ENCODE measurements around the gene RIOK3. TPM values are rescaled to one million over a fixed set of nuclear protein-coding genes. Genes with fewer than 3 reads are reported as not detected.

RIOK3 gene
- total RNA-seq, 2 experiments from 2014 or later = 74.7 to 81.3 TPM

DNA sequence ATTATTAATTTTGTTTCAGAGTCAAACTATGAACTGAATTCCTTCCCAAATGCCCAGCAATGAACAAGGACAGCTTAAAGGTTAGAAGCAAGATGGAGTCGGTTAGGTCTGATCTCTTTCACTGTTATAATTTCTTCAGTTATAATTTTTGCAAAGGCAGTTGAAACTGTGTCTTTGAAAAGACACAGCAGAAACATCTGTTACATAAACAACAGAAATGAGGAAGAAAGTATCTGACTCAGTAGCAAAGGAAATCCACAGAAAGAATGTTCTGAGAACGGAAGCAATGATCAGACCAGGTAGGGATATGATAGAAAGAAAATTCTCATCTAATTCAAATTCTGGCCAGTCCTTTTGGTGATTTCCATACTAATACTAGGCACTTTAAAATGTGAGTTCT is 45.0 kb downstream of the RIOK3 start:
- ATAC-seq (no peak), DNase-seq (no peak)
- no peaks in the 10 kb centered on the region for H3K27me3 Mint-ChIP-seq
- no peak overlapping the region for H3K4me3 Mint-ChIP-seq
- TF ChIP-seq, protein P1, sequence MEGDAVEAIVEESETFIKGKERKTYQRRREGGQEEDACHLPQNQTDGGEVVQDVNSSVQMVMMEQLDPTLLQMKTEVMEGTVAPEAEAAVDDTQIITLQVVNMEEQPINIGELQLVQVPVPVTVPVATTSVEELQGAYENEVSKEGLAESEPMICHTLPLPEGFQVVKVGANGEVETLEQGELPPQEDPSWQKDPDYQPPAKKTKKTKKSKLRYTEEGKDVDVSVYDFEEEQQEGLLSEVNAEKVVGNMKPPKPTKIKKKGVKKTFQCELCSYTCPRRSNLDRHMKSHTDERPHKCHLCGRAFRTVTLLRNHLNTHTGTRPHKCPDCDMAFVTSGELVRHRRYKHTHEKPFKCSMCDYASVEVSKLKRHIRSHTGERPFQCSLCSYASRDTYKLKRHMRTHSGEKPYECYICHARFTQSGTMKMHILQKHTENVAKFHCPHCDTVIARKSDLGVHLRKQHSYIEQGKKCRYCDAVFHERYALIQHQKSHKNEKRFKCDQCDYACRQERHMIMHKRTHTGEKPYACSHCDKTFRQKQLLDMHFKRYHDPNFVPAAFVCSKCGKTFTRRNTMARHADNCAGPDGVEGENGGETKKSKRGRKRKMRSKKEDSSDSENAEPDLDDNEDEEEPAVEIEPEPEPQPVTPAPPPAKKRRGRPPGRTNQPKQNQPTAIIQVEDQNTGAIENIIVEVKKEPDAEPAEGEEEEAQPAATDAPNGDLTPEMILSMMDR (IDR thresholded peaks at IDR 0.05) = no peak
- H3K36me3 Mint-ChIP-seq (ENCODE audit: low read depth) = no peaks in the 10 kb centered on the region
- H3K4me1 Mint-ChIP-seq (ENCODE audit: low read depth) = peaks cover 20% of the 10 kb centered on the region
- ChIA-PET CTCF (interaction anchor here (0.6 to 6.8 kb wide), 41 partner anchors 8 to 561 kb away, joined by 3 to 51 read pairs (median 4); partner anchors contain the start of genes NPC1 and RIOK3), POLR2A (no interaction called here)
- intact Hi-C loops (cut with micrococcal nuclease) = no loop called here
- no peak overlapping the region for H3K27ac Mint-ChIP-seq
- H3K9me3 Mint-ChIP-seq = no peaks in the 10 kb centered on the region

DNA sequence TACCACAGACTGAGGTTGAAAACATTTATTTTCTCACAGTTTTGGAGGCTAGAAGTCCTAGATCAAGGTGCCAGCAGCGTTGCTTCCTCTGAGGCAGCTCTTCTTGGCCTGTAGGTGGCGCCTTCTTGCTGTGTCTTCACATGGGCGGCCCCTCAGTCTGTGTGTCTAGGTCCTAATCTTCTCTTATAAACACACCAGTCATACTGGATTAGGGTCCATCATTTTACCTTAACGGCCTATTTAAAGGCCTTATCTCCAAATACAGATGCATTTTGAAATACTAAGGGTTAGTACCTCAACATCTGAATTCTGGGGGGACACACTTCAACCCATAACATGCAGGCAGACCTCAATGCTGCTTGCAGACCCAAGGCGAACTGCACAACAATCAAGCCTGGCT is 45.8 kb downstream of the RIOK3 start:
- peak; percentile 57 for ATAC-seq

DNA sequence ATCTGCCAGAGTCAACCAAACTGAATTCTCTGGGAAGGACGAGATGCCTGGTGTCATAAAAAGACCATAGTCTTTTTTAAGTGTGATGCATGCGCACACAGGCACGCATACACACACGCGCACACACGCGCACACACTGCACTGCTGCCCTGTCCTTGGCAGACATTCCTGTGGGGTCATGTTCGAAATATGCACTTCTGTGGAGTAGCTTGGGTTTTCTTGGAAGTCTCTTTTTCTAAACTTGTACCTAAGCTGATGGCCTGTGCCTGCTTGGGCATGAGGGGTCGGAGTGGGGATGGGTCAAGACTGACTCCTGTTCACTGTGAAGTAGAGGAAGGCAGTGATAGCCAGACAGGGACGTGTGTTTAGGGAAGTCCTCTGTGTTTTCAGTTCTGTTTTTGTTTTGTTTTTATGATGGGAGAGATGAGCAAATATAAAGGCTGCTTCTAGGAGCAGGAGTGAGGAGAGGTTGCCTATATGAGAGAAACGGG is 46.2 kb downstream of the RIOK3 start:
- Mint-ChIP-seq H3K27me3 (no peaks in the 10 kb centered on the region), H3K4me1 (ENCODE audit: low read depth) (peaks cover 22% of the 10 kb centered on the region), H3K4me3 (no peak overlapping the region), H3K9me3 (no peaks in the 10 kb centered on the region), H3K27ac (no peak overlapping the region), H3K36me3 (ENCODE audit: low read depth) (peaks cover 2% of the 10 kb centered on the region)
- TF ChIP-seq, protein P1 (IDR thresholded peaks at IDR 0.05) = no peak
- no peak for DNase-seq
- ATAC-seq = no peak
- ChIA-PET POLR2A (no interaction called here), CTCF (interaction anchor here (0.9 to 6.8 kb wide), 17 partner anchors 12 to 203 kb away, joined by 3 to 51 read pairs (median 6); partner anchors contain the start of gene RIOK3)
- intact Hi-C loops (cut with micrococcal nuclease) = no loop called here

More for the DNA sequence above, 45.8 kb downstream of the RIOK3 start:
- Mint-ChIP-seq H3K4me1 (ENCODE audit: low read depth) (peaks cover 20% of the 10 kb centered on the region), H3K27me3 (no peaks in the 10 kb centered on the region), H3K4me3 (no peak overlapping the region), H3K36me3 (ENCODE audit: low read depth) (peaks cover 1% of the 10 kb centered on the region), H3K9me3 (no peaks in the 10 kb centered on the region), H3K27ac (no peak overlapping the region)
- POLR2A ChIA-PET = no interaction called here
- TF ChIP-seq, protein P1 (IDR thresholded peaks at IDR 0.05) = peak; percentile 71
- peak; percentile 87 for DNase-seq
- intact Hi-C loops (cut with micrococcal nuclease) = no loop called here
- CTCF ChIA-PET = interaction anchor here (0.6 to 6.8 kb wide), 40 partner anchors 8 to 561 kb away, joined by 3 to 51 read pairs (median 4); partner anchors contain the start of genes NPC1 and RIOK3

- Mint-ChIP-seq H3K27ac (no peak overlapping the region), H3K4me3 (no peak overlapping the region), H3K36me3 (ENCODE audit: low read depth) (peaks cover 11% of the 10 kb centered on the region), H3K4me1 (ENCODE audit: low read depth) (peaks cover 36% of the 10 kb centered on the region), H3K9me3 (no peaks in the 10 kb centered on the region), H3K27me3 (no peaks in the 10 kb centered on the region)
- DNase-seq (no peak), ATAC-seq (no peak)
- intact Hi-C loops (cut with micrococcal nuclease) = loop anchor here (5.0 kb wide), 1 partner anchor 86 kb away; the partner anchor contains the start of gene NPC1
- TF ChIP-seq, protein P1 (IDR thresholded peaks at IDR 0.05) = no peak
- POLR2A ChIA-PET = interaction anchor here (0.8 to 1.3 kb wide), 3 partner anchors 8 to 84 kb away, joined by 3 to 7 read pairs (median 4); partner anchors contain the start of gene NPC1
- CTCF ChIA-PET = interaction anchor here (0.7 to 6.8 kb wide), 5 partner anchors 10 to 201 kb away, joined by 3 to 44 read pairs (median 5); no protein-coding TSS in a partner anchor
These were observed 48.5 kb downstream of the RIOK3 start for GRCh38 chr18:23501626-23502025.

- Mint-ChIP-seq H3K4me1 (ENCODE audit: low read depth) (peaks cover 41% of the 10 kb centered on the region), H3K4me3 (peak overlapping the region; percentile 97), H3K27me3 (no peaks in the 10 kb centered on the region), H3K36me3 (ENCODE audit: low read depth) (peaks cover 11% of the 10 kb centered on the region), H3K9me3 (no peaks in the 10 kb centered on the region), H3K27ac (peak overlapping the region; percentile 89)
- TF ChIP-seq, protein P1 (IDR thresholded peaks at IDR 0.05) = no peak
- intact Hi-C loops (cut with micrococcal nuclease) = loop anchor here (5.0 kb wide), 1 partner anchor 85 kb away; the partner anchor contains the start of gene NPC1
- DNase-seq (no peak), ATAC-seq (no peak)
- CTCF ChIA-PET = interaction anchor here (1.5 to 6.8 kb wide), 3 partner anchors 11 to 14 kb away, joined by 5 to 44 read pairs (median 5); no protein-coding TSS in a partner anchor
- POLR2A ChIA-PET = interaction anchor here (0.6 to 3.5 kb wide), 7 partner anchors 9 to 365 kb away, joined by 3 to 11 read pairs (median 5); partner anchors contain the start of genes NPC1 and RIOK3
These were observed 49.5 kb downstream of the RIOK3 start for GRCh38 chr18:23502516-23503037.

Data from activated CD8-positive, alpha-beta T cell treated with anti-CD3 and anti-CD28 coated beads for 36 hours (primary cell).